ENCODE results near the gene ACP2. TPM values are rescaled to one million over a fixed set of nuclear protein-coding genes. Genes with fewer than 3 reads are reported as not detected.

ACP2 gene
- polyA plus RNA-seq, 3 donors = 13.1 to 25.3 (median 20.5) TPM

GRCh38 chr11:47233989-47234668 is 14.5 kb downstream of the ACP2 start:
- H3K27ac ChIP-seq (ENCODE audit: low read depth in 1 of 2, low read length in 2 of 2) = no peak overlapping the region
- H3K9me3 ChIP-seq (replicated peaks in 1 of 2; ENCODE audit: control insufficient read depth in 1 of 2, insufficient read depth in 1 of 2, low read length in 2 of 2) = no peaks in the 10 kb centered on the region
- Mint-ChIP-seq H3K4me3 (no peak overlapping the region), H3K4me1 (no peaks in the 10 kb centered on the region), H3K27ac (peak overlapping the region in 4 of 7 donors; percentile 20 to 34 (median 24)), H3K9me3 (no peaks in the 10 kb centered on the region), H3K27me3 (ENCODE audit: low read depth in 3 of 3) (no peaks in the 10 kb centered on the region), H3K36me3 (peaks cover 25 to 44% of the 10 kb centered on the region in 2 donors)
- H2AFZ ChIP-seq (ENCODE audit: insufficient read depth, low read depth, low read length, poor library complexity, severe bottlenecking) = no peak overlapping the region
- TF ChIP-seq CTCF (IDR thresholded peaks at IDR 0.05) = no peak
- 79% methylated on average over 7 of the region's 11 CpGs for WGBS (ENCODE audit: insufficient coverage)
- no peaks in the 10 kb centered on the region for H3K79me2 ChIP-seq (ENCODE audit: insufficient read depth, low read length)
- DNase-seq = no peak
- no peak overlapping the region for H3K4me2 ChIP-seq (replicated peaks; ENCODE audit: extremely low read depth, low read length, poor library complexity, severe bottlenecking)
- intact Hi-C loops (cut with micrococcal nuclease) = no loop called here
- H3K27me3 ChIP-seq (ENCODE audit: control insufficient read depth in 2 of 2, insufficient read depth in 2 of 2, low read length in 2 of 2) = no peaks in the 10 kb centered on the region
- peaks cover 22 to 59% of the 10 kb centered on the region in 2 donors for H3K36me3 ChIP-seq (replicated peaks in 1 of 2; ENCODE audit: control insufficient read depth in 1 of 2, insufficient read depth in 2 of 2, low read length in 2 of 2)
- H3K9ac ChIP-seq (ENCODE audit: insufficient read depth, low read length, poor library complexity, severe bottlenecking) = no peak overlapping the region
- H3K4me1 ChIP-seq (ENCODE audit: control insufficient read depth in 1 of 2, insufficient read depth in 2 of 2, low read length in 2 of 2) = no peaks in the 10 kb centered on the region
- H3K4me3 ChIP-seq (replicated peaks in 1 of 3; ENCODE audit: low read depth in 2 of 3, low read length in 3 of 3) = no peak overlapping the region
- H4K20me1 ChIP-seq (ENCODE audit: insufficient read depth, low read length) = no peaks in the 10 kb centered on the region

GRCh38 chr11:47233051-47233450 is 15.6 kb downstream of the ACP2 start:
- no peak for TF ChIP-seq CTCF (IDR thresholded peaks at IDR 0.05)
- H3K4me1 Mint-ChIP-seq = no peaks in the 10 kb centered on the region
- peaks cover 22 to 44% of the 10 kb centered on the region in 2 donors for H3K36me3 Mint-ChIP-seq
- H3K27ac Mint-ChIP-seq = peak overlapping the region in 1 of 7 donors; percentile 36
- no peaks in the 10 kb centered on the region for H3K9me3 Mint-ChIP-seq
- Histone ChIP-seq H3K4me1 (ENCODE audit: control insufficient read depth in 1 of 2, insufficient read depth in 2 of 2, low read length in 2 of 2) (no peaks in the 10 kb centered on the region), H3K4me3 (replicated peaks in 1 of 3; ENCODE audit: low read depth in 2 of 3, low read length in 3 of 3) (no peak overlapping the region), H3K9me3 (replicated peaks in 1 of 2; ENCODE audit: control insufficient read depth in 1 of 2, insufficient read depth in 1 of 2, low read length in 2 of 2) (no peaks in the 10 kb centered on the region), H3K4me2 (replicated peaks; ENCODE audit: extremely low read depth, low read length, poor library complexity, severe bottlenecking) (no peak overlapping the region), H3K79me2 (ENCODE audit: insufficient read depth, low read length) (no peaks in the 10 kb centered on the region), H3K36me3 (replicated peaks in 1 of 2; ENCODE audit: control insufficient read depth in 1 of 2, insufficient read depth in 2 of 2, low read length in 2 of 2) (peaks cover 14 to 49% of the 10 kb centered on the region in 2 donors), H3K27ac (ENCODE audit: low read depth in 1 of 2, low read length in 2 of 2) (no peak overlapping the region), H3K9ac (ENCODE audit: insufficient read depth, low read length, poor library complexity, severe bottlenecking) (no peak overlapping the region), H4K20me1 (ENCODE audit: insufficient read depth, low read length) (no peaks in the 10 kb centered on the region), H3K27me3 (ENCODE audit: control insufficient read depth in 2 of 2, insufficient read depth in 2 of 2, low read length in 2 of 2) (no peaks in the 10 kb centered on the region), H2AFZ (ENCODE audit: insufficient read depth, low read depth, low read length, poor library complexity, severe bottlenecking) (no peak overlapping the region)
- H3K27me3 Mint-ChIP-seq (ENCODE audit: low read depth in 3 of 3) = peaks cover 0 to 2% (median 0%) of the 10 kb centered on the region in 3 donors
- WGBS (ENCODE audit: insufficient coverage) = 100% methylated on average over 1 of the region's 4 CpGs
- no peak overlapping the region for H3K4me3 Mint-ChIP-seq
- DNase-seq = no peak
- intact Hi-C loops (cut with micrococcal nuclease) = no loop called here
